SH-SY5Y (cell line): ENCODE results near the gene REC114.

ENCODE experiments used
- GATA2 ChIP-seq: IDR thresholded peaks from 2 replicates; pipeline ENCODE4 v1.6.1; 2011; ENCODE audit warnings: mild to moderate bottlenecking, low read depth, low read length
- GATA3 ChIP-seq: IDR thresholded peaks from 2 replicates; pipeline ENCODE4 v1.6.1; 2011; ENCODE audit warnings: low read depth, mild to moderate bottlenecking, low read length, moderate library complexity

DNA sequence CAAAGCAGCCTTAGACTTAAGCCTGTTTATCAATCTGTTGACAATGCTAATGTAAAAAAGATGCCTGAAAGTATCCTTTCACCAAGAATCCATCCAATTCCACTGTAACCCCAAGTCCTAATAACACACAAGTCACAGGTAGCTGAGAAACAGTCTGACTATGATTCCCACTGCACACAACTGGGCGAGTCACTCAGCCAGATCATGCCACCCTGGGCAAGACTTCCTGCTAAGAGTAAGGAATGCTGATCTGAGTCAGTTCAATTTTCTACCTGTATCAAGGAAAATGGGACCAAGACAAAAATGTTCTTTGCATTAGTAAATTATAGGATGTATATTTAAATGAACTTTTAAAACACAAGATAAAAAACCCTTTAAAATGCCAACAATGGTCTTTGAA, 157.0 kb downstream of the REC114 start:
- no peak for TF ChIP-seq GATA3
- no peak for TF ChIP-seq GATA2
